KBM-7 (cell line): ENCODE measurements around the gene CEP295NL.
"Not testable (repeated sequence)": the region's sequence is repeated elsewhere in the genome, so short reads cannot be mapped to it uniquely, and the experiment has no call there.

Source experiments
- DNase-seq: peaks from one replicate; pipeline ENCODE4 v3.0.0-alpha.2; 2015
- in situ Hi-C: fragments of 300-500 bp; cut with MboI; formaldehyde crosslinking; loops from 2 replicates; pipeline ENCODE4 v1.14.3; 2020; ENCODE audit warnings: low sequenced_read_pairs, low pct_unique_long_range_greater_than_20kb, mixed read lengths

CEP295NL gene

DNA sequence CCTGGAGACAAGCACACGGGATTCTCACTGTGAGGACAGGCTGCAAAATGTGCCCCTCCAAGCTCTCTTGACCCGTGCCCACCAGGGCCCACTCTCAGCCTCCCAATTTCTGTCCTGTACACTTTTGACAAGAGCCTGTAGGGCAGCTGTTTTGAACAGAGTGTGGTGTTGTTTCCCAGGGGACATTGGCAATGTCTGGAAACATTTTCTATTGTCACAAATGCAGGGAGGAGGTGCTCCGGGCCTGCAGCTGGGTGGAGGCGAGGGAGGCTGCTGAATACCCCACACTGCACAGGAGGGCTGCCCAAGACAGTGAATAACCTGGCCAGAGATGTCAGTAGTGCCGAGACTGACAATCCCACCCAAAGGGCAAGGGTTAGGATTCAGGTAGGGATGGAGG, 10.5 kb downstream of the CEP295NL start:
- DNase-seq, result no peak

GRCh38 chr17:78892062-78892456, 10.9 kb downstream of the CEP295NL start:
- in situ Hi-C loops, result no loop called here
- no peak for DNase-seq

More for the DNA sequence above, 10.5 kb downstream of the CEP295NL start:
- in situ Hi-C loops, result no loop called here

DNA sequence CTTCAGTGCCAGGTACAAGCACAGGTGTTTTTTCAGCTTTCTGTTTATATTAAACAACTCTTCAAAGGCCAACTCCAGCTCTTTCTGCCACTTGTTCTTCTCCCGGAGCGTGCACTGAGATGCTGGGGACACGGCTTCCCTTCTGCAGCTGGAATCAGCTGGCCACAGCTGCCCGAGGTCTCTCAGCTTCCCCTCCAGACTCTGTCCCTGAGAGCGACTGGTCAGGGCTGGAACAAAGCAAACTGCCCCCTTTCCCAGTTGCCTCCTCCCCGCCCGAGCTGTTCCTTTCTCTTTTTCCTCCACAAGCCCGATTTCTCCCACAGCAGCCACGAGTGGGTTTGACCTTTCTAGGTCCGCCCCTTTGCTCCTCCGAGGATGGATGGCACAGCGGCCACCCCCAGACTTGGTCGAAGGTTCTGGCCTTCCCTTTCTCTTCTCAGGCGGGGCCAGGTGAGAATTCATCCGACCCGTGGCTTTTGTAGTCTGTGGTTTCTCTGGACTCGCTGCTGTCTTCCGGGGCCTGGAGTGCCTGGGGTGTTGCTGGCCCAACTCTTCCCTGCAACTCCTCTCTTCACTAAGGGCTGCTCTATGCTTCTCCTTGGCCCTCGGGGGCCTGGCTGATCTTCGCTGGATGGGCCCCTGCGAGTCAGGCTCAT, 11.5 kb downstream of the CEP295NL start:
- no peak for DNase-seq
- in situ Hi-C loops, result no loop called here

DNA sequence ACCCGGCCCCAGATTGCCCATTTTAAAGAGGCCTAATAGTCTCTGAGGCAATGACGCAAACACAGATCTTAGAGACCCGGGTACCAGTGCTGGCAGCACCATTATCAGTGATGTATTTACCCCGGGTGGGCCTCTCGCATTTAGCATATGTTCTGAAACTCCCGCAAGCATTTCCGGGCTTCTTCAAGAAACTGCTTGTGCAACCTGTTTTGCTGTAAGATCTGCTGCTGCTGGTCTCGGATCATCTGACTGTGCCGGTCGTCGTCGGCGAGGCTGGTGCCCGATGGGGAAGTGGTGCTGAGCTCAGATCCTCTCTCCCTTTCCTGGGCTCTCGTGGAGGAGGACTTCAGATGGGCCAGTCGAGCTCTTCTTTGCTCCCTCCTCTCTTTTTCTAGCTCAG, 12.5 kb downstream of the CEP295NL start:
- no peak for DNase-seq
- in situ Hi-C loops, result no loop called here

DNA sequence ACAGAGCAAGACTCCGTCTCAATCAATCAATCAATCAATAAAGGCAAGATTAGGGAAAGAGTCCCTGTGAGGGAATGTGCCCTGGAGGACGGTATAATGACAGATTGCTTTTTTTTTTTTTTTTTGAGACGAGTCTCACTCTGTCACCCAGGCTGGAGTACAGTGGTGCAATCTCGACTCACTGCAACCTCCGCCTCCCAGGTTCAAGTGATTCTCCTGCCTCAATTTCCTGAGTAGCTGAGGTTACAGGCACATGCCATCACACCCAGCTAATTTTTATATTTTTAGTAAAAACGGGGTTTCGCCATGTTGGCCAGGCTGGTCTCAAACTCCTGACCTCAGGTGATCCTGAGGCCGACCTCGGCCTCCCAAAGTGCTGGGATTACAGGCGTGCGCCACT, 12.9 kb downstream of the CEP295NL start:
- DNase-seq, in situ Hi-C loops: not testable (repeated sequence)

GRCh38 chr17:78889531-78889930, 13.5 kb downstream of the CEP295NL start:
- in situ Hi-C loops, result no loop called here
- DNase-seq, result no peak

DNA sequence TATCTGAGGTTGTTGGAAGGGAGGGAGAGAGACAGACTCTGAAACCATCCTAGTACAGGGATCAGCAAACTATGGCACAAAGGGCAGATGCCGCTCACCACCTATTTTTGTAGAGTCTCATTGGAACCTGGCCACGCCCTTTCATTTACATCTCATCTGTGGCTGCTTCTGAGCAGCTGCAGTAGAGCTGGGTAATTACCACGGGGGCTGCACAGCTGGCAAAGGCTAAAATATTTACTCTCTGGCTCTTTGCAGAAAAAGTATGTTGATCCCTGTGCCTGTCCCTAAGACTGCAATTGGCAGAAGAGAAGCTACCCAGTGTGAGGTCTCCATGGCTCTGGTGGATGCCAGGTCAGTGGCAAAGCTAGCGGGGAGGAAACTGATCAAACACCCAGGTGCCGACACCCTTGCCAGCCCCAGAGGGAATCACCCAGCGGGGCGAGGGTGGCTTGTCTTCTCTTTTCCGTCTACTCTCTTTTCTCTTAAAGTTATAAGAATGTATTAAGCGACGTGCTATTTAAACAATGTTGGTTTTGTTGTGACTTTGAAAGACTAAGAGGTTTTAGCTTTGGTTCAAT, 14.0 kb downstream of the CEP295NL start:
- DNase-seq, result no peak
- in situ Hi-C loops, result no loop called here

DNA sequence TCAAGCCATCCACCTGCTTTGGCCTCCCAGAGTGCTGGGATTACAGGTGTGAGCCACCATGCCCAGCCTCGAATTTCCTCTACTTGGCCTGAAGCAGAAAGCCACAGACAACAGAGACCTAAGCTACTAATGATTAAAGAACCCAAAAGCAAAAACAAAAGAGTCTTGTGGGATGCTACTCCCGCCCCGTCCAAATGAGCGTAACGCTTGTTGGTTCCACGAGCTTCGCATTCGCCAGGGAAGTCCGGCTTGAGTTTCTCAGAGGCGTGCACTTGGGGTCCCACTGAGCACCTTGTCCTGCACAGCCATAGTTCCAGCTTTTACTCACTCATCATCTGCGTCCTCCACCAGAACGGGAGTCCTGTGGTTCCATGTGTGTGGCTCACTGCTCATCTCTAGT, 16.0 kb downstream of the CEP295NL start:
- no peak for DNase-seq
- in situ Hi-C loops, result no loop called here

- in situ Hi-C loops, result no loop called here
- no peak for DNase-seq
These were observed 17.0 kb downstream of the CEP295NL start for GRCh38 chr17:78885956-78886355.

DNA sequence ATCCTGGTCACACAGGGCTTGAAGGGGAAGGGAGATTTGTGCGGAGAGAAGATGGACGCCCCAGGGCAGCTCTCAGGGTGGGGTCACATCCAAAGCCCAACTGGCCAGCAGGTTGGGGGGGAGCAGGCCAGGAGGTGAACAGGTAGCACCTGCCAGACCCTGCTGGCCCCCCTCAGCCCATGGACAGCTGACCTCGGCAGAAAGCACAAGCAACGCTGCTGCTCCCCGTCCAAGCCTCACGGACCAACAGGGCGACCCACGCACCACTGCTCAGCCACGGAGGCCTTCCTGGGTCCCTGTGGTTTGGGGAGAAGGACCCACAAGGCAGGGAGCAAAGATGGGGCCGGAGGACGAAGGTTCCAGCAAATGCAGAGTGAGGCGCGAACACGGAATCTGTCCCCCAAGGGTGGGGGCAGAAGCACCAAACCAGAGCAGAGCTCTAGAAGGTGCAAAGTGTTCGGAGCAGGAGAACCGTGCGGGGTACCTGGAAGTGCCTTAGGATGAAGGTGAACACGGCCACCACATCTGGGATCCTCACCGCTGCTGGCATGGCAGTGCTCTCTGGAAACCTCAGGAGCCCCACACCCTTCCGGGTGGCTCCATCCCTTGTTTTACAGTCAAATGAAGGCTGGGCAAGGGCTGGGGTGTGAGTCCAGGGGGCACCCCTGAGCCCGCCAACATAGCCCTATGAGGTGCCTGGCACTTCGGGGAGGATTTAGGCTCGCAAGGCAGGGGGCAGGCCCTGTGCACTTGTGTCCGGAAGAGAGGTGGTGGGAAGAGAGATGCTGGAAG, 17.9 kb downstream of the CEP295NL start:
- in situ Hi-C loops, result no loop called here
- DNase-seq, result no peak

DNA sequence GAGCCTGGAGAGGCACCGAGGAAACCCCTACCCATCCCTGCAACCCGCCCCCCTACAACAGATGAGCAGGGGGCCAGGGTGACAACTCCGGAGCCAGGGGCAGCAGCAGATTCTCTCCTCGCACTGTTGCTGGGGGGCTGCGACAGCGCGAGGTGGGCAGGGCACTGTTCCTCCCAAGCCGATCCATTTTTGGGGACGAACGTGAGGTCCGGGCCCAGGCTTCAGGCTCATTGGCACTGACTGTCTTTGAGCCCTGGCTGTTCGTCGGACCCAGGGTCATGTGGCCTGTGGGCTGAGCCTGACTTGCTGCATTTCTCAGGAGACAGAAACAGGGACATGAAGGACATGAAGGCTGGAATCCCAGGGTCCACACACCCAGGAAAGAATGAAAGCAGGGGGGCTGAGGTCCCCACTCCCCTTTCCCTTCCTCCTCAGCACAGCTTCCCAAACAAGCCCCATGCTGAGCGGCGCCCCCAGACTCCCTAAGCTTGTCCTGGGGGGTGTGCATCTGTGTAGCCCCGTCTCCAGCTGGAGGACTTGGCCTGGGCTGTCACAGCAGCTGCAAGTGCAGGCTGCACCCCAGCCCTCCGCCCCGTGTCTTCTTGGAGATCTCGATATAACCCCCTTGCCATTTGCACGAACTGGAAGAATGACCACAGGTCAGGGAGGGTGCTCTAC, 18.7 kb downstream of the CEP295NL start:
- in situ Hi-C loops, result no loop called here
- DNase-seq, result no peak

DNA sequence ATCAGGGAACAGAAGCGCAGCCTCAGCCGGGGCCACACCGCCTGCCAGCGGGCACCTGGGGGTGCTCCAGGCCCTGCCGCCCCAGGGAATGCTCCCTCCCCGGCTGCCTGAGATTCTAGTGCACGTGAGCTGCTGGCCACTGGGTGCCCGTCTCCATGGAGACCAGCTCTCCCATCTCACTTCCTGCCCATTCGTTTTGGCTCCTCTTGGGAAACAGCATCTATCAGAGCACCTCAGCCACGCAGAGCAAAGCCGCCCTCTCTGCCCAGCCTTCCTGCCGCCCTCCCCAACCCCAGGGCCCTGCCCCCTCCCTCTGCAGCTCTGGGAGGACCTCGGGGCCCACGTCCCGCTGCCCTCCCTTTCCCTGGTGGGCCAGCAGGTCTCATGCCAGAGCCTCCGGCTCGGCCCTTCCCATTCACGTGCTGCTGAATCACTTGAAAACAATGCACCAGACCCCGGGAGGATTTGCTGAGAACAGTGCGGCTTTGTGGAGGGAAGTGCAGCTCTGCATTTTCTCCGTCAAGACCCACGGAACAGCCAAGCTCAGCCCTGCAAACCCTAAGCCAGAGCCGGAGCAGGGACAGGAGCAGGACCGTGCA, 19.4 kb downstream of the CEP295NL start:
- in situ Hi-C loops, result no loop called here
- no peak for DNase-seq

GRCh38 chr17:78883089-78883532, 19.9 kb downstream of the CEP295NL start:
- no peak for DNase-seq
- in situ Hi-C loops, result no loop called here

- no peak for DNase-seq
- in situ Hi-C loops, result no loop called here
These were observed 20.4 kb downstream of the CEP295NL start for GRCh38 chr17:78882540-78883088.

DNA sequence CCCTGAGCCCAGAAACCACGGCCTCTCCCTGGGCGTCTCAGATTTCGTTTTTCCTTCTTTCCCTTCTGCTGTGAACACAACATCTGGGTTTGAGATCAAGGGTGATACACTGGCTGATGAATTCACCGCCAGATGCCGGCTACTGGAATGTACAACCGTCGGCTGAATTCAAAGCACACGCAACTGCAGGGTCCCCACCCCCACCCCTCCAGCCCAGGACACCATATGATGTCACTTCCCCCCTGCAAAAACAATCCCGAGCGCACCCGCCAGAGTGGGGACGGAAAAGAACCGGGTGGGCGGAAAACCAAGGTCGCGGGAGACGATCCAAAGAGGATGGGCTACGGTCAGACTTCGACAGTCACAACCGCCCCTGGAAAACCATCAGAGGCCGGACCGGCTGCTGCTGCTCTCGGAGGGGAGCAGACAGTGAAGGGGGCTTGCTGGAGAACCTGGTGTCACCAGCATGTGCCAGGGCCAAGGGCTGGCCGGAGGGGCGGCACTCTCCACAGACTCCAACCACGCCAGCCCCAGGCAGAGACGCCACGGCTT, 23.3 kb downstream of the CEP295NL start:
- DNase-seq, result peak; percentile 81
- in situ Hi-C loops, result no loop called here

DNA sequence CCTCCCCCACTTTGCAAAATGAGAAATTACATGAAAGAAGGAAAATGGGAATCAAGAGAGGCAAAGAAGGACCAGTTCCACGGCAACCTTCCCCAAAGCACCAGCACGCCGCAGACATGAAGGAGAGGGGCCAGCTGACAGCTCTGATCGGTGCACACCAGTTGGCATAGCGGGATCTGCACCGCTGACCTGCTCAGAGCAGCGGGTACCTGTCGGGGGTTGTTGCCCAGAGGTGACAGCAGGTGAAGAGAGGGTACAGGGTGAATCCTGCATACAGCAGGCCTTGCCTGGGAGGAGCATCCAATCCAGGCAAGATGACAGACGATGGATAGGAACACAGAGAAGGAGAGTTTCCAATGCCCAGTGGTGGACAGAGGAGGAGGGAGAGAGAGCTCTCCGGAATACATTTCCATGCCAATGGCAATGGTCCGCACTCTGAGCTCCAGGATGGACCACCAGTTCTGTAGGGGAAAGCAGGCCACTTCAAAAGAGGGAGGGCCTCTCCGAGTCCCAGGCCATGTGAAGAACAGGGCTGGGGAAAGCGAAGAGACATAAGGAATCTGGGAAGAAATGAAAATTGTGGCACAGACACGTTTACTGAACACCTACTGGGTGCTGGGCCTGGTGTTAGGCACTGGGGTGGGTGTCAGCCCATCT, 24.0 kb downstream of the CEP295NL start:
- no peak for DNase-seq
- in situ Hi-C loops, result no loop called here

- DNase-seq, result no peak
- in situ Hi-C loops, result no loop called here
These were observed 24.7 kb downstream of the CEP295NL start for GRCh38 chr17:78878261-78878660.

- in situ Hi-C loops, DNase-seq: not testable (repeated sequence)
These were observed 26.0 kb downstream of the CEP295NL start for GRCh38 chr17:78876954-78877517.
